Measurements from ENCODE around the gene PDE8A.

PDE8A gene

GRCh38 chr15:84981054-84981710, 474 bp upstream of the PDE8A start (continued):
- TF ChIP-seq ZNF785 (tag by site-specific recombination; IDR thresholded peaks at IDR 0.05) (no peak), SETDB1 (IDR thresholded peaks at IDR 0.05; ENCODE audit: insufficient read length, low read length) (no peak), ZIC2 (tag by site-specific recombination; IDR thresholded peaks at IDR 0.05) (peak; percentile 95), ZFP3 (tag by site-specific recombination; IDR thresholded peaks at IDR 0.05; ENCODE audit: low read depth) (no peak), SCRT2 (tag by site-specific recombination; IDR thresholded peaks at IDR 0.05) (no peak), ZNF426 (tag by site-specific recombination; IDR thresholded peaks at IDR 0.05) (no peak), PBX3 (CRISPR knock-in tag; IDR thresholded peaks at IDR 0.05) (peak; percentile 82; the same call in 1 of the 2 replicates), ZNF560 (tag by site-specific recombination; IDR thresholded peaks at IDR 0.05; ENCODE audit: borderline replicate concordance) (no peak), TCF7L2 (IDR thresholded peaks at IDR 0.05; ENCODE audit: borderline replicate concordance, low read depth, low read length) (no peak), ZNF175 (tag by site-specific recombination; IDR thresholded peaks at IDR 0.05) (no peak), OVOL3 (tag by site-specific recombination; IDR thresholded peaks at IDR 0.05) (peak; percentile 92), ZNF654 (tag by site-specific recombination; IDR thresholded peaks at IDR 0.05; ENCODE audit: low read depth) (no peak), ZNF843 (tag by site-specific recombination; IDR thresholded peaks at IDR 0.05) (peak; percentile 81), ZNF354C (tag by site-specific recombination; IDR thresholded peaks at IDR 0.05; ENCODE audit: borderline replicate concordance, low read depth) (no peak), ZBTB20 (tag by site-specific recombination; IDR thresholded peaks at IDR 0.05) (no peak), CTCF (tag by site-specific recombination; IDR thresholded peaks at IDR 0.05) (peak; percentile 95), ZNF174 (tag by site-specific recombination; IDR thresholded peaks at IDR 0.05) (0 out of 2 replicates have a peak, but pooled peaks have one; percentile 21), KLF8 (tag by site-specific recombination; IDR thresholded peaks at IDR 0.05) (peak; percentile 91), ZNF280C (tag by site-specific recombination; IDR thresholded peaks at IDR 0.05) (no peak), ZFP37 (tag by site-specific recombination; IDR thresholded peaks at IDR 0.05) (peak; percentile 96), INSM2 (tag by site-specific recombination; IDR thresholded peaks at IDR 0.05) (peak; percentile 87), BCL6B (tag by site-specific recombination; IDR thresholded peaks at IDR 0.05) (no peak), ZNF521 (tag by site-specific recombination; IDR thresholded peaks at IDR 0.05) (no peak), HOXA7 (CRISPR knock-in tag; IDR thresholded peaks at IDR 0.05; ENCODE audit: borderline replicate concordance) (no peak), SCRT1 (tag by site-specific recombination; IDR thresholded peaks at IDR 0.05; ENCODE audit: borderline replicate concordance) (no peak), ZSCAN18 (tag by site-specific recombination; IDR thresholded peaks at IDR 0.05) (peak; percentile 31; the same call in 1 of the 2 replicates), OSR2 (tag by site-specific recombination; IDR thresholded peaks at IDR 0.05) (peak; percentile 65; the same call in 1 of the 2 replicates), ATF2 (tag by site-specific recombination; IDR thresholded peaks at IDR 0.05; ENCODE audit: low read depth) (peak; percentile 69; the same call in 1 of the 2 replicates), HOXC10 (CRISPR knock-in tag; IDR thresholded peaks at IDR 0.05) (0 out of 2 replicates have a peak, but pooled peaks have one; percentile 76)
